ENCODE measurements around the gene P3H3.

DNA sequence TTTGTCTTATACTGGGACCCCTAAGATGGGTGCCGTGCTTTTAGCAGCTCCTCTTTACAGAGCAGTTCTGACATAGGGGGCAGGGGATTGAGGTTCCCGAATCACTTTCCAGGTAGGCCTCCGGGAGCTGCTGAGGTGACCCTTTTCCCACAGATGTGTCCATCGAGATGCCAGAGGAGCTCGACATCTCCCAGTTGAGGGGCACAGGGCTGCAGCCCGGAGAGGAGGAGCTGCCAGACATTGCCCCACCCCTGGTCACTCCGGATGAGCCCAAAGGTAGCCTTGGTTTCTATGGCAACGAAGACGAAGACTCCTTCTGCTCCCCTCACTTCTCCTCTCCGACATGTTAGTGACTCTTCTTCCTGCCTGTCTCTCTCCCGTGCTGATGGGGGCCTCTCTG, 34.8 kb downstream of the P3H3 start:
- TF ChIP-seq, protein P1, sequence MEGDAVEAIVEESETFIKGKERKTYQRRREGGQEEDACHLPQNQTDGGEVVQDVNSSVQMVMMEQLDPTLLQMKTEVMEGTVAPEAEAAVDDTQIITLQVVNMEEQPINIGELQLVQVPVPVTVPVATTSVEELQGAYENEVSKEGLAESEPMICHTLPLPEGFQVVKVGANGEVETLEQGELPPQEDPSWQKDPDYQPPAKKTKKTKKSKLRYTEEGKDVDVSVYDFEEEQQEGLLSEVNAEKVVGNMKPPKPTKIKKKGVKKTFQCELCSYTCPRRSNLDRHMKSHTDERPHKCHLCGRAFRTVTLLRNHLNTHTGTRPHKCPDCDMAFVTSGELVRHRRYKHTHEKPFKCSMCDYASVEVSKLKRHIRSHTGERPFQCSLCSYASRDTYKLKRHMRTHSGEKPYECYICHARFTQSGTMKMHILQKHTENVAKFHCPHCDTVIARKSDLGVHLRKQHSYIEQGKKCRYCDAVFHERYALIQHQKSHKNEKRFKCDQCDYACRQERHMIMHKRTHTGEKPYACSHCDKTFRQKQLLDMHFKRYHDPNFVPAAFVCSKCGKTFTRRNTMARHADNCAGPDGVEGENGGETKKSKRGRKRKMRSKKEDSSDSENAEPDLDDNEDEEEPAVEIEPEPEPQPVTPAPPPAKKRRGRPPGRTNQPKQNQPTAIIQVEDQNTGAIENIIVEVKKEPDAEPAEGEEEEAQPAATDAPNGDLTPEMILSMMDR (IDR thresholded peaks at IDR 0.05; ENCODE audit: low read length) = no peak
- no peak for TF ChIP-seq EZH2 (optimal IDR thresholded peaks at IDR 0.05; ENCODE audit: low read depth, low read length)
